ENCODE data around the gene UBE2O. TPM values are rescaled to one million over a fixed set of nuclear protein-coding genes. Genes with fewer than 3 reads are reported as not detected.

Gene UBE2O
- total and polyA plus RNA-seq, 2 experiments from 2014 or later, result 7.1 to 17.2 TPM

DNA sequence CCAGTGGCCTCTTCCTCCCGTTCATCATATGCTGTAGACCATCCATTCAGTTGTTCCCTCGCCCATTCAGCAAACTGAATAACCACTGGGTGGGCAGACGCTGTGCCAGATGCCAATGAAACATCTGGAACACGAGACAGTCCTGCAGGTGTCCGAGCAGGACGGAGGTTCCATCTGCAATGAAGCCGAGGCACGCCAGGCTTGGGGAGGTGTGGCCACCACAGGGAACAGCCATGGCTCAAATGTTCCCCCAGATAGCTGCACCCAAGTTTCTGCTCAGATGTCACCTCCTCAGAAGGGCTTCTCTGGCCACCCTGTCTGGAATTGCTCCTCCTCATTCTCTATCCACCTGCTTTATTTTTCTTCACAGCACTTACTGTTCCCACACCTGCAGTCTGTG is 30.5 kb downstream of the UBE2O start:
- TF ChIP-seq EZH2 (IDR thresholded peaks at IDR 0.05; ENCODE audit: insufficient read depth, poor library complexity, severe bottlenecking), result no peak
- H3F3A ChIP-seq (ENCODE audit: insufficient read depth), result peaks cover 7% of the 10 kb centered on the region
- H3K4me2 ChIP-seq (ENCODE audit: unreplicated experiment), result no peak overlapping the region
- peaks cover 5% of the 10 kb centered on the region for H3K4me1 ChIP-seq (ENCODE audit: insufficient read depth)
- H3K9ac ChIP-seq, result no peak overlapping the region
- H3K36me3 ChIP-seq (ENCODE audit: low read depth), result no peaks in the 10 kb centered on the region
- H3K27me3 ChIP-seq (replicated peaks; ENCODE audit: insufficient read depth), result no peaks in the 10 kb centered on the region
- in situ Hi-C loops (cut with MboI), result no loop called here
- 91 to 97% methylated on average over 8 of the region's 8 CpGs for WGBS, 2 experiments (ENCODE audit: low coverage in 1 of 2, low lambda C conversion rate in 2 of 2, missing lambda C conversion rate in 2 of 2)
- no peaks in the 10 kb centered on the region for H3K9me2 ChIP-seq (ENCODE audit: insufficient read depth)
- DNase-seq, result no peak
- no peak overlapping the region for H3K4me3 ChIP-seq
- H3K9me3 ChIP-seq (ENCODE audit: low read depth), result no peaks in the 10 kb centered on the region
- H4K20me1 ChIP-seq (ENCODE audit: insufficient read depth), result no peaks in the 10 kb centered on the region
- H3K79me2 ChIP-seq (ENCODE audit: insufficient read depth), result peaks cover 89% of the 10 kb centered on the region
- H3K27ac ChIP-seq, result no peak overlapping the region
- H2AFZ ChIP-seq, result no peak overlapping the region

DNA sequence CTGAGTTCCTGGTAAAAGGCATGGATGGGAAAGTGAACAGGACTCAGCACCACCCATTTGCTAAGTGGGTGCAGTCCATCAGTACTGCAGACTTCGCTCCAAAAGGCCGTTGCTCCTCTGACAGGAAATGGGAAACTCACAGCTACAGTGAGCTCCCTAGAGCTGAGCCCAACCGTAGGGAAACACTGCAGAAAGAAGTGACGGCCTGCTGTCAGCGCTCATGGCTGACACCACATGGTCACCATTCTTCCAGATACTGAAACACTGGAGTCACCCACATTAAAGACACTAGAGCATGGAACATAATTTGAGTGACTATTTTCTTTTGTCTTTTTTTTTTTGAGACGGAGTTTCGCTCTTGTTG is 31.9 kb downstream of the UBE2O start:
- in situ Hi-C loops (cut with MboI), result no loop called here
- H3K4me2 ChIP-seq (ENCODE audit: unreplicated experiment), result no peak overlapping the region
- H3K27me3 ChIP-seq (replicated peaks; ENCODE audit: insufficient read depth), result no peaks in the 10 kb centered on the region
- DNase-seq, result peak; percentile 22
- TF ChIP-seq EZH2phosphoT487 (IDR thresholded peaks at IDR 0.05; ENCODE audit: insufficient read depth, low read depth) (no peak), EZH2 (IDR thresholded peaks at IDR 0.05; ENCODE audit: insufficient read depth, poor library complexity, severe bottlenecking) (no peak)
- no peak overlapping the region for H3K4me3 ChIP-seq
- no peaks in the 10 kb centered on the region for H3F3A ChIP-seq (ENCODE audit: insufficient read depth)
- H3K27ac ChIP-seq, result no peak overlapping the region
- no peaks in the 10 kb centered on the region for H3K9me3 ChIP-seq (ENCODE audit: low read depth)
- no peak overlapping the region for H2AFZ ChIP-seq
- no peaks in the 10 kb centered on the region for H4K20me1 ChIP-seq (ENCODE audit: insufficient read depth)
- no peak overlapping the region for H3K9ac ChIP-seq
- H3K4me1 ChIP-seq (ENCODE audit: insufficient read depth), result no peaks in the 10 kb centered on the region
- peaks cover 84% of the 10 kb centered on the region for H3K79me2 ChIP-seq (ENCODE audit: insufficient read depth)
- WGBS, 2 experiments (ENCODE audit: low coverage in 1 of 2, low lambda C conversion rate in 2 of 2, missing lambda C conversion rate in 2 of 2), result 32 to 49% methylated on average over 7 of the region's 7 CpGs
- no peaks in the 10 kb centered on the region for H3K36me3 ChIP-seq (ENCODE audit: low read depth)
- no peaks in the 10 kb centered on the region for H3K9me2 ChIP-seq (ENCODE audit: insufficient read depth)

DNA sequence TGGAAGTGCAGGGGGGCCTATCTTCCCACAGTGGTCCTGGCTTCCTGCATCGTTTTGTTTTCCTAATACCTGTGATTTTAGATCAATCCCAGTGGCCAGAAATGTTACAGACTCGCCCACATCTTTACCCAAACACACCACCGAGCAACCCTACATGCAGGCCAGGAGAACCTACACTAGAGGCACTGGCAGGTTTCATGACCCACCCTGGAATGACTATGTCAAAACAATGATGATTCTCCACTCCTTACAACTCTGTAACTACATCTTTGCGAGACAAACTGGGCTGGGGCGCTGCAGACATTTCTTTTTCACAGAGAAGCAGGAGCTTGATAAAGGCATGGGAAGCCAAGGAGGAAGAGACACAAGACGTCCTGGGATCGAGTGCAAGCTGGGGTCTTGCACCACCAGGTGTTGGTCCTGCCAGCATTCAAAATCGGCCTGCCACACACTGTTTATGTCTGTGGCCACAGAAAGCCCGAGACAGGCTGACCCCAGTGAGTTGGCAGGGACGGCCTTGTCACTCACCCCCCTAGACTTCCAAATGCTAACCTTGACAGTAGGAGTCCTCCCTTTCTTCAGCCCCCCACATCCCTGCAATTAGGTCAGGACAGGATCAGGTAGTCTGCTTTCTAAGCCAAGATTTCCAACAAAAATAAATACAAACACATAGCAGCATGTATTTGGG is 32.5 kb downstream of the UBE2O start:
- no peaks in the 10 kb centered on the region for H3K36me3 ChIP-seq (ENCODE audit: low read depth)
- no peaks in the 10 kb centered on the region for H3F3A ChIP-seq (ENCODE audit: insufficient read depth)
- peaks cover 84% of the 10 kb centered on the region for H3K79me2 ChIP-seq (ENCODE audit: insufficient read depth)
- no peak overlapping the region for H3K9ac ChIP-seq
- no peaks in the 10 kb centered on the region for H3K9me2 ChIP-seq (ENCODE audit: insufficient read depth)
- no peak overlapping the region for H3K4me2 ChIP-seq (ENCODE audit: unreplicated experiment)
- H4K20me1 ChIP-seq (ENCODE audit: insufficient read depth), result no peaks in the 10 kb centered on the region
- no peaks in the 10 kb centered on the region for H3K4me1 ChIP-seq (ENCODE audit: insufficient read depth)
- H3K27ac ChIP-seq, result no peak overlapping the region
- H2AFZ ChIP-seq, result no peak overlapping the region
- H3K27me3 ChIP-seq (replicated peaks; ENCODE audit: insufficient read depth), result no peaks in the 10 kb centered on the region
- in situ Hi-C loops (cut with MboI), result no loop called here
- H3K9me3 ChIP-seq (ENCODE audit: low read depth), result no peaks in the 10 kb centered on the region
- 71 to 75% methylated on average over 10 of the region's 10 CpGs for WGBS, 2 experiments (ENCODE audit: low coverage in 1 of 2, low lambda C conversion rate in 2 of 2, missing lambda C conversion rate in 2 of 2)
- no peak overlapping the region for H3K4me3 ChIP-seq
- TF ChIP-seq EZH2phosphoT487 (IDR thresholded peaks at IDR 0.05; ENCODE audit: insufficient read depth, low read depth), result no peak
- TF ChIP-seq EZH2 (IDR thresholded peaks at IDR 0.05; ENCODE audit: insufficient read depth, poor library complexity, severe bottlenecking), result no peak
- DNase-seq, result no peak

DNA sequence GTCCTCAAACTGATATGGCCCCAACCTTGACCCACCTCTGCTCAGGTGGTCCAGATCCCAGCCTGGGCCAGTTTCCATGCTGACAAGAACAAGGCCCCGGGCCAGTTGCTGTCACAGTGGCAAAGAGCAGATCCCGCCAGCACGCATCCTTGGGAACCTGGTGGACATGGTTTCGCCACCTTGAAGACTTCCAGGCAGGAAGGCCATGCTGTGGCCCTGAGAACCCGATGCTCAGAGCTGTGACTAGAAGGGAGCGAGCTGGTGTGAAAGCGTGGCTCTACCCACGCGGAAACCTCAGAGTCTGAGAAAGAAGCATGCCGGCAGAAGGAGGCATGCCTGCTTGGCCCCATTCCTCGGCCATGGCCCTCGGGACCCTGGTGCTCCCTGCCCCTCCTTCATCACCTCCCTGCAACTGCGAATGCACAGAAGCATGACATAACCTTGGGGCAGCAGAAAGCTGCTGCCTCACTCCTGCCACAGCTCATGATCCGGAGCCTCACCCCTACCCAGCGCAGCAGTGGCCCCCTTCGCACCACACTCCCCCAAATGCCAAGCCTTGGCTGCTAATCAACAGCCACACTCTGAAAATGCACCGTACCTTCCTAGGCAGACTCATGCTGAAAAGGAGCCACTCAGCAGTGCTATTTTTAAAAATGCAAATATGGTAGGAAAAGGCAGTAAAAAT is 33.2 kb downstream of the UBE2O start:
- Histone ChIP-seq H3K36me3 (ENCODE audit: low read depth) (no peaks in the 10 kb centered on the region), H3K4me1 (ENCODE audit: insufficient read depth) (peaks cover under 1% of the 10 kb centered on the region; the same call in 1 of the 2 replicates), H3K27ac (no peak overlapping the region), H2AFZ (no peak overlapping the region), H3F3A (ENCODE audit: insufficient read depth) (no peaks in the 10 kb centered on the region), H3K4me2 (ENCODE audit: unreplicated experiment) (no peak overlapping the region), H3K79me2 (ENCODE audit: insufficient read depth) (peaks cover 85% of the 10 kb centered on the region), H4K20me1 (ENCODE audit: insufficient read depth) (no peaks in the 10 kb centered on the region), H3K27me3 (replicated peaks; ENCODE audit: insufficient read depth) (no peaks in the 10 kb centered on the region), H3K9ac (no peak overlapping the region), H3K9me2 (ENCODE audit: insufficient read depth) (no peaks in the 10 kb centered on the region), H3K4me3 (no peak overlapping the region), H3K9me3 (ENCODE audit: low read depth) (no peaks in the 10 kb centered on the region)
- TF ChIP-seq EZH2 (IDR thresholded peaks at IDR 0.05; ENCODE audit: insufficient read depth, poor library complexity, severe bottlenecking), result no peak
- no peak for TF ChIP-seq EZH2phosphoT487 (IDR thresholded peaks at IDR 0.05; ENCODE audit: insufficient read depth, low read depth)
- 91 to 93% methylated on average over 16 to 17 of the region's 17 CpGs for WGBS, 2 experiments (ENCODE audit: low coverage in 1 of 2, low lambda C conversion rate in 2 of 2, missing lambda C conversion rate in 2 of 2)
- DNase-seq, result no peak
- in situ Hi-C loops (cut with MboI), result no loop called here
